ENCODE results near the gene HS3ST3A1. TPM values are rescaled to one million over a fixed set of nuclear protein-coding genes. Genes with fewer than 3 reads are reported as not detected.

The HS3ST3A1 gene
- polyA plus RNA-seq, 1 experiment: 6.6 TPM

DNA sequence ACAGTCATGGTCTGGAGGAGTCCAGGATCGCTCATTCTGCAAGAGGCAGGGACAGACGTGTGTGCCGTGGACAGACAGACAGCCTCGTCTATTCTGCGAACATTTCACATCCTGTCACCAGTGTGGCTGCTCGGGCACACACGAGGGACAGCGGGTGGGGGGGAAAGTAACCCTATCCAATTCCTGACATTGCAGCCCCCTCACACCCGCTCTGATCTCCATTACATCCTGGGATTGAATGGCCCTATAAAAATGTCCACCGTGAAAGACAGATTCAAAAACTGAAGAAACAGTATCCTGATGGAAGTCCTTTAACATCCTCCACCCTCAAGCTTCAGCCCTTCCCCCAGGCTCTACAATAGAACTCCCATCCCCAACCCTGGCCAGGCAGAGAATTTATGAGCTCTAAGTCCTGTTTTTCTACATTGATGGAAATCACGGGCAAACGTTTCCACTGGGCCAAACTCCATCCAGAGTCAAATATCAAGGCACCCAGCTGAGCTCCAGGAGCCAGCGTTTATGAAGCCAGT, 39.4 kb downstream of the HS3ST3A1 start:
- Histone ChIP-seq H3K27ac (ENCODE audit: low read depth, low read length) (peak overlapping the region; percentile 87), H3K27me3 (ENCODE audit: control insufficient read depth, insufficient read depth, low read length) (no peaks in the 10 kb centered on the region), H3K9me3 (ENCODE audit: control insufficient read depth, insufficient read depth, low read length) (no peaks in the 10 kb centered on the region), H3K4me3 (ENCODE audit: low read depth, low read length) (peak overlapping the region; percentile 23)
- DNase-seq (ENCODE audit: low read depth, low spot score): no peak
- POLR2A ChIA-PET: interaction anchor here (0.9 to 1.8 kb wide), 2 partner anchors 13 to 22 kb away, joined by 3 to 6 read pairs; no protein-coding TSS in a partner anchor
- CTCF ChIA-PET: interaction anchor here (1.0 kb wide), 2 partner anchors 32 to 226 kb away, joined by 3 to 7 read pairs; no protein-coding TSS in a partner anchor
- TF ChIP-seq, protein P1, sequence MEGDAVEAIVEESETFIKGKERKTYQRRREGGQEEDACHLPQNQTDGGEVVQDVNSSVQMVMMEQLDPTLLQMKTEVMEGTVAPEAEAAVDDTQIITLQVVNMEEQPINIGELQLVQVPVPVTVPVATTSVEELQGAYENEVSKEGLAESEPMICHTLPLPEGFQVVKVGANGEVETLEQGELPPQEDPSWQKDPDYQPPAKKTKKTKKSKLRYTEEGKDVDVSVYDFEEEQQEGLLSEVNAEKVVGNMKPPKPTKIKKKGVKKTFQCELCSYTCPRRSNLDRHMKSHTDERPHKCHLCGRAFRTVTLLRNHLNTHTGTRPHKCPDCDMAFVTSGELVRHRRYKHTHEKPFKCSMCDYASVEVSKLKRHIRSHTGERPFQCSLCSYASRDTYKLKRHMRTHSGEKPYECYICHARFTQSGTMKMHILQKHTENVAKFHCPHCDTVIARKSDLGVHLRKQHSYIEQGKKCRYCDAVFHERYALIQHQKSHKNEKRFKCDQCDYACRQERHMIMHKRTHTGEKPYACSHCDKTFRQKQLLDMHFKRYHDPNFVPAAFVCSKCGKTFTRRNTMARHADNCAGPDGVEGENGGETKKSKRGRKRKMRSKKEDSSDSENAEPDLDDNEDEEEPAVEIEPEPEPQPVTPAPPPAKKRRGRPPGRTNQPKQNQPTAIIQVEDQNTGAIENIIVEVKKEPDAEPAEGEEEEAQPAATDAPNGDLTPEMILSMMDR (IDR thresholded peaks at IDR 0.05; ENCODE audit: low read depth, low read length): no peak

DNA sequence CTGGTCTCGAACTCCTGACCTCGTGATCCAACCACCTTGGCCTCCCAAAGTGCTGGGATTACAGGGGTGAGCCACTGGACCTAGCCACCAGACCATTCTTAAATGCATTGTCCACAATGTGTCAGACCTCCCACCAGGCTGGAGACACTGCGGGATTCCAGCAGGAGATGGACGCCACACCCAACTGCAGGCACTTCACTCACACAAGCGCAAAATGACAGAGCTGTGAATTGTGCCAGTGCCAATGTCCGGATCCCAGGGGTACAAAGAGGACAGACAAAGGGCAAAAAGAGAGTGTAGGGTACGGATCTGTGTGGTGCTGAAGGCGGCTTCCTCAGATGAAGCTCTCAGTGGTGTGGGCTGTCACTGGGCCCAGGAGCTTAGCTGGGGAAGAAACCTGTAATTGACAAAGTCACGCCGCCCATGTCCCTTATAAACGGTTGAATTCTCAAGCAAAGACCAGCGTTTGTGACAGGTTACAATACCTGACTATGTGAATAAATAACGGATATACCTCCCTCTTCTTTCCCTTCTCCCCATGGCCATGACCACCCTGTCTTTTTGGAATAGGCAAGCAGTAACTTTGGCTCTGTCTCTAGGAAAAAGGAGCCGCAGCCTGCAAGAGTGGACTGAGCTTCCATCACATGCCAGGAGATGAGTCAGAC, 40.0 kb downstream of the HS3ST3A1 start:
- H3K27ac ChIP-seq (ENCODE audit: low read depth, low read length): peak overlapping the region; percentile 87
- H3K27me3 ChIP-seq (ENCODE audit: control insufficient read depth, insufficient read depth, low read length): no peaks in the 10 kb centered on the region
- DNase-seq (ENCODE audit: low read depth, low spot score): peak; percentile 78
- TF ChIP-seq, protein P1 (IDR thresholded peaks at IDR 0.05; ENCODE audit: low read depth, low read length): no peak
- ChIA-PET CTCF (interaction anchor here (1.0 kb wide), 2 partner anchors 33 to 225 kb away, joined by 3 to 7 read pairs; no protein-coding TSS in a partner anchor), POLR2A (interaction anchor here (0.9 to 1.8 kb wide), 2 partner anchors 14 to 21 kb away, joined by 3 to 6 read pairs; no protein-coding TSS in a partner anchor)
- H3K9me3 ChIP-seq (ENCODE audit: control insufficient read depth, insufficient read depth, low read length): no peaks in the 10 kb centered on the region
- no peak overlapping the region for H3K4me3 ChIP-seq (ENCODE audit: low read depth, low read length)

DNA sequence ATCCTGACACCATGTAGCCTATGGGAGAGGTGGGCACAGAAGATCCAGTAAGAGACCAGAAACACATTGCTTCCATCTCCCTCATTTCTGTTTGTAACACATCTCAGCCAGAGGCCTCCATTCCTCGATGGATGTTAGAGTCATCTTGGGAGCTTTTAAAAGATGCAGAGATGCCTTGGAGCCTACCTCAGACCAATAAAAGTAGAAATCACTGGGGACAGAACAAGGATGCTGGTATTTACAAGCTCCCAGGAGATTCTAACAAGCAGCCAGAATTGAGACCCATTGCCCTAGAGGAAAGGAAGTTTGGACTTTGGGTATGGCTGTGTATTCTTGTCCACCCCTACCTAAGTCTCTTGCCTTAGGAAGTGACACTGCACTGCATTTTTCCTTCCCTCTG, 40.8 kb downstream of the HS3ST3A1 start:
- no peak for DNase-seq (ENCODE audit: low read depth, low spot score)
- CTCF ChIA-PET: interaction anchor here (0.6 kb wide), 1 partner anchor 103 kb away, joined by 5 read pairs; no protein-coding TSS in a partner anchor
- Histone ChIP-seq H3K27ac (ENCODE audit: low read depth, low read length) (peak overlapping the region; percentile 32), H3K4me3 (ENCODE audit: low read depth, low read length) (no peak overlapping the region), H3K27me3 (ENCODE audit: control insufficient read depth, insufficient read depth, low read length) (no peaks in the 10 kb centered on the region), H3K9me3 (ENCODE audit: control insufficient read depth, insufficient read depth, low read length) (no peaks in the 10 kb centered on the region)
- TF ChIP-seq, protein P1 (IDR thresholded peaks at IDR 0.05; ENCODE audit: low read depth, low read length): no peak
- POLR2A ChIA-PET: no interaction called here

DNA sequence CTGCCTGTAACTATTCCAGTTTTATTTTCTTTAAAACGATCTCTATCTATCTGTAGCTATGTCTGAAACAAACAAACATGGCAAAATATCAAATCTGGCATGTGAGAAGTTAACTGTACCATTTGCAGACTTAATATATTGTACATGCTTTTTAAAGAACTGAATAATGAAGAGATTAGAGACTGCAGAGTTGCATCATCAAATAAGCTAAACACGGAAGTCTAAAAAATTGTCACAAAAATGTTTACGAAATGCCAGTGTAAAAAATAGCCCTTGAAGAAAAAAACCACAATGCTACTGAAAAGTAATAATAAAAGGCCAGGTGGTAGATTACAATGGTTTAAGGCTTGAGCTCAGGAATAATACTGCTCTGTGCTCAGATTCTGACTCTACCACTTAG, 43.1 kb downstream of the HS3ST3A1 start:
- CTCF ChIA-PET: interaction anchor here (1.0 kb wide), 1 partner anchor 36 kb away, joined by 3 read pairs; no protein-coding TSS in a partner anchor
- POLR2A ChIA-PET: interaction anchor here (0.5 to 1.2 kb wide), 2 partner anchors 211 to 439 kb away, joined by 3 to 11 read pairs; no protein-coding TSS in a partner anchor

More for the DNA sequence above, 43.1 kb downstream of the HS3ST3A1 start:
- TF ChIP-seq, protein P1 (IDR thresholded peaks at IDR 0.05; ENCODE audit: low read depth, low read length): no peak
- Histone ChIP-seq H3K9me3 (ENCODE audit: control insufficient read depth, insufficient read depth, low read length) (no peaks in the 10 kb centered on the region), H3K27ac (ENCODE audit: low read depth, low read length) (no peak overlapping the region), H3K27me3 (ENCODE audit: control insufficient read depth, insufficient read depth, low read length) (no peaks in the 10 kb centered on the region), H3K4me3 (ENCODE audit: low read depth, low read length) (no peak overlapping the region)
- DNase-seq (ENCODE audit: low read depth, low spot score): no peak
